ENCODE data around the gene CLIP1.
A peak's percentile ranks its signal among the peaks of the same experiment; 100 is the strongest.
"Not testable (repeated sequence)": the region's sequence is repeated elsewhere in the genome, so short reads cannot be mapped to it uniquely, and the experiment has no call there.

CLIP1 gene

DNA sequence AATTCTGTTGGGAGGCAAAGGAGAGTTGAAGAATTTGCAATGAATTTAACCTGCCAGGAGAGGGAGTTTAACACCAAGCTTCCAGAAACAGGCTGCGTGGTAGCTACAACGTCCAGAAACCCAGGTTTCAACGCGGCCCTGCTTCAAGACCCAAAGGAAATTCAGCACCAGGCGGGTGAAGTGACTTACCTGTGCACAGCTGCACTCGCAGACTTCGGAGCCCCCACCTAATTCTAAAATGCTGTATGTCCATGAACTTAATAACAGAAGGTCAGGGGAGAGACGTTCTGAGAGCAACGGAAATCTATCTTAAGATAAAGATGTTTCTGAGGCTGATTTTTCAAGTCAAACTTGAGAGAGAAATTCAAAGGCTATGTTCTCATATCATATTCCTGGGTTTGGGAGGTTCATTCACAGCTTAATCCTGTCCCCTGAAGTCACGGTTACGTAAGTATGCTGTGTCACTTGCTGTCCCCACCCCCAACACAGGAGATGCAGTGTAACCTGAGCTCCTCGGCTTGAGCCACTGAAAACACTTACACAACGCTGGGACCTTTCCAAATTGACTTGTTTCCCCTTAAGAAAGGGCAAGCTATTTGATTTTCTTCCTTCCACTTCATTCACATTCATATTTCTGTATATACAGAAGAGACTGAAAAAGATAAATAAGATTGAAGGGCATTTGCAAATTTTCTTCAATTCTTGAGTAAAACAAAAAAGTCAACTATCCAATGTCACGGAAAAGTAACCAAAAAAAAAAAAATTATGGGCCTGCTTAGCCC, 22.7 kb downstream of the CLIP1 start:
- TF ChIP-seq, protein P1, sequence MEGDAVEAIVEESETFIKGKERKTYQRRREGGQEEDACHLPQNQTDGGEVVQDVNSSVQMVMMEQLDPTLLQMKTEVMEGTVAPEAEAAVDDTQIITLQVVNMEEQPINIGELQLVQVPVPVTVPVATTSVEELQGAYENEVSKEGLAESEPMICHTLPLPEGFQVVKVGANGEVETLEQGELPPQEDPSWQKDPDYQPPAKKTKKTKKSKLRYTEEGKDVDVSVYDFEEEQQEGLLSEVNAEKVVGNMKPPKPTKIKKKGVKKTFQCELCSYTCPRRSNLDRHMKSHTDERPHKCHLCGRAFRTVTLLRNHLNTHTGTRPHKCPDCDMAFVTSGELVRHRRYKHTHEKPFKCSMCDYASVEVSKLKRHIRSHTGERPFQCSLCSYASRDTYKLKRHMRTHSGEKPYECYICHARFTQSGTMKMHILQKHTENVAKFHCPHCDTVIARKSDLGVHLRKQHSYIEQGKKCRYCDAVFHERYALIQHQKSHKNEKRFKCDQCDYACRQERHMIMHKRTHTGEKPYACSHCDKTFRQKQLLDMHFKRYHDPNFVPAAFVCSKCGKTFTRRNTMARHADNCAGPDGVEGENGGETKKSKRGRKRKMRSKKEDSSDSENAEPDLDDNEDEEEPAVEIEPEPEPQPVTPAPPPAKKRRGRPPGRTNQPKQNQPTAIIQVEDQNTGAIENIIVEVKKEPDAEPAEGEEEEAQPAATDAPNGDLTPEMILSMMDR (IDR thresholded peaks at IDR 0.05; ENCODE audit: low read depth, low read length): peak; percentile 60
- Histone ChIP-seq H3K36me3 (no peaks in the 10 kb centered on the region), H3K4me3 (ENCODE audit: low read depth, low read length) (peak overlapping the region; percentile 15), H3K27me3 (ENCODE audit: insufficient read depth, low read depth, severe bottlenecking) (no peaks in the 10 kb centered on the region), H3K27ac (peak overlapping the region; percentile 60), H3K9me3 (ENCODE audit: severe bottlenecking) (no peaks in the 10 kb centered on the region)
- DNase-seq: peak; percentile 66

DNA sequence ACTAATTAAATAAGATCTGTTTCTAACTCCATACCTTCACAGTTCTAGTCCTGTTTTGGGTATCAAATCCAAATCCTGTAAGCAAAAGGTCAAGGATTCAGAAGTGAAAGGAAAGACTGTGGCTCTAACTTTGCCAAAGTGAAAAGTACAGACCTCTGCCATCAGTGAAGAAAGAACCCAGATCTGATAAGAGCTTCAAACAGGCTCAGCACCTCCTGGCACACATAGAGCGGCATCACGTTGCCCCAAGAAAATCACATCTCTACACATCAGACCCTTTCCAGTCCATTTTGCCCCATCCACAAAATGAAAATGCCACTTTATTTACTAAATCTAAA, 23.2 kb downstream of the CLIP1 start:
- H3K36me3 ChIP-seq: no peaks in the 10 kb centered on the region
- H3K9me3 ChIP-seq (ENCODE audit: severe bottlenecking): no peaks in the 10 kb centered on the region
- H3K27ac ChIP-seq: peak overlapping the region; percentile 60; the same call in 1 of the 2 replicates
- no peak for DNase-seq
- H3K4me3 ChIP-seq (ENCODE audit: low read depth, low read length): no peak overlapping the region
- no peaks in the 10 kb centered on the region for H3K27me3 ChIP-seq (ENCODE audit: insufficient read depth, low read depth, severe bottlenecking)
- TF ChIP-seq, protein P1 (IDR thresholded peaks at IDR 0.05; ENCODE audit: low read depth, low read length): no peak

DNA sequence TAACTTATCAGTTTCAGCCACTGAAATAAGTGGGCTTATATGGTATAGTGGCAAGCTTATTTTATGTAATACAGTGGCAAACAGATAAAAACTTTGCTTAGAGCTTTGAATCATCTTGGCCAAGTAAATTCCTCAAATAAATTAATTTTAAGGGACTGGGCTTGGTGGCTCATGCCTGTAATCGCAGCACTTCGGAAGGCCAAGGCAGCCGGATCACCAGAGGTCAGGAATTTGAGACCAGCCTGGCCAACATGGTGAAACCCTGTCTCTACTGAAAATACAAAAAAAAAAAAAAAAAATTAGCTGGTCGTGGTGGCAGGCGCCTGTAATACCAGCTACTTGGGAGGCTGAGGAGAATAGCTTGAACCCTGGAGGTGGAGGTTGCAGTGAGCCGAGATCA, 24.5 kb downstream of the CLIP1 start:
- not testable (repeated sequence) for H3K27me3 ChIP-seq (ENCODE audit: insufficient read depth, low read depth, severe bottlenecking); H3K4me3 ChIP-seq (ENCODE audit: low read depth, low read length); H3K27ac ChIP-seq; H3K9me3 ChIP-seq (ENCODE audit: severe bottlenecking); H3K36me3 ChIP-seq; DNase-seq

DNA sequence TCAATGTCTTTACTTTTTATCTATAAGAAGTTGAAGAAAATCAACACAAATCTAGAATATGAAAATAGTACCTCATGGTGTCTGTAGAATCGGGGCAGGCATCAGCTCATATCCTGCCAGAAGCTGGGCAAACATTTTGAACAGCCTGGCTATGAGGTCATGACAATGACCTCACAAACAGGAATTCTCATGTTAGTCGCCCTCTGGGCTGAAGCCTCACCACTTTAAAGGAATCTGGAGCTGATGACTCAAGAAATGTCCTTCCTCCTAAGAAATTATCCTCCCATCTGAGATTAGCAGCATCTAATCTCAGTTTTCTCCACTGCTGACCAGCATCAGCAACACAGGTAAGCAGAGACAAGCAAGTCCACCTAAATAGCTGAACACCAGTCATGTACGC, 27.1 kb downstream of the CLIP1 start:
- no peak for DNase-seq

DNA sequence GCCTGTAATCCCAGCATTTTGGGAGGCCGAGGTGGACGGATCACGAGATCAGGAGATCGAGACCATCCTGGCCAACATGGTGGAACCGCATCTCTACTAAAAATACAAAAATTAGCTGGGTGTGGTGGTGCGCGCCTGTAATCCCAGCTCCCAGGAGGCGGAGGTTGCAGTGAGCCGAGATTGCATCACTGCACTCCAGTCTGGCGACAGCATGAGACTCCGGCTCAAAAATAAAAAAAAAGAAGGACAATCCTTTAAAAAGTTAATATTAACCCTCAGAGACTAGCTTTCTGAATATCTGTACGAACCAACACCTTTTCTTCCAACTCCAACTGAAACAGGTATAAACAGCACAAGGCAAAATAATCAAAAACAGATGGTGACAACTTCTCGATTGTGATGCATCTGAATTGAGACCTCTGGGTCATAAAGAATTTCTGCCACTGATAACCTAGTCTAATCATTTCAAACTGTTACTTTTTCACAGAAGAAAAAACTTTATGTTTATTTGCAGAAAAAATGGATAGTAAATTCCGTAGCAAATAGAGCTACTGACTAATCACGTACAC, 27.8 kb downstream of the CLIP1 start:
- H3K36me3 ChIP-seq: no peaks in the 10 kb centered on the region
- DNase-seq: no peak
- TF ChIP-seq, protein P1 (IDR thresholded peaks at IDR 0.05; ENCODE audit: low read depth, low read length): no peak
- H3K4me3 ChIP-seq (ENCODE audit: low read depth, low read length): no peak overlapping the region
- H3K9me3 ChIP-seq (ENCODE audit: severe bottlenecking): no peaks in the 10 kb centered on the region
- no peaks in the 10 kb centered on the region for H3K27me3 ChIP-seq (ENCODE audit: insufficient read depth, low read depth, severe bottlenecking)
- no peak overlapping the region for H3K27ac ChIP-seq

More for the DNA sequence above, 27.1 kb downstream of the CLIP1 start:
- H3K4me3 ChIP-seq (ENCODE audit: low read depth, low read length): no peak overlapping the region
- no peaks in the 10 kb centered on the region for H3K9me3 ChIP-seq (ENCODE audit: severe bottlenecking)
- H3K27me3 ChIP-seq (ENCODE audit: insufficient read depth, low read depth, severe bottlenecking): no peaks in the 10 kb centered on the region
- TF ChIP-seq, protein P1 (IDR thresholded peaks at IDR 0.05; ENCODE audit: low read depth, low read length): no peak
- H3K27ac ChIP-seq: no peak overlapping the region
- H3K36me3 ChIP-seq: no peaks in the 10 kb centered on the region

DNA sequence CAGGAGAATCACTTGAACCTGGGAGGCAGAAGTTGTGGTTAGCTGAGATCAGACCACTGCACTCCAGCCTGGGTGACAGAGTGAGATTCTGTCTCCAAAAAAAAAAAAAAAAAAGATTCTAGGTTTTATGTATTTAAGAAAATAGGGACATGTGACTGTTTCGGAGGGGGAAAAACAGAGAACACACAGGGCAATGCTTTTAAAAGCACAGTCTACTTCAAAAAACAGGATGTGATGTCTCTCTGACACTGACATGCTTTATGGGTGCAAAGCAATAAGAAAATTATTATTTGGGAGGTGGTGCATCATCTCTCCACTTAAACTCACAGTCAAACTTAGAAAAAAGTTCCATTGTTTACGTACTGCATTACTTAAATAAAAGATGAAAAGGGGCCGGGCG, 28.7 kb downstream of the CLIP1 start:
- Histone ChIP-seq H3K36me3 (no peaks in the 10 kb centered on the region; the same call in 1 of the 2 replicates), H3K27ac (no peak overlapping the region), H3K27me3 (ENCODE audit: insufficient read depth, low read depth, severe bottlenecking) (no peaks in the 10 kb centered on the region), H3K4me3 (ENCODE audit: low read depth, low read length) (no peak overlapping the region), H3K9me3 (ENCODE audit: severe bottlenecking) (no peaks in the 10 kb centered on the region)
- TF ChIP-seq, protein P1 (IDR thresholded peaks at IDR 0.05; ENCODE audit: low read depth, low read length): no peak
- DNase-seq: no peak

All from WERI-Rb-1 (cell line).